ENCODE measurements around the gene NDUFB11. TPM values are rescaled to one million over a fixed set of nuclear protein-coding genes. Genes with fewer than 3 reads are reported as not detected.

Gene NDUFB11
- total RNA-seq, 1 experiment from 2014 or later = 110 TPM

DNA sequence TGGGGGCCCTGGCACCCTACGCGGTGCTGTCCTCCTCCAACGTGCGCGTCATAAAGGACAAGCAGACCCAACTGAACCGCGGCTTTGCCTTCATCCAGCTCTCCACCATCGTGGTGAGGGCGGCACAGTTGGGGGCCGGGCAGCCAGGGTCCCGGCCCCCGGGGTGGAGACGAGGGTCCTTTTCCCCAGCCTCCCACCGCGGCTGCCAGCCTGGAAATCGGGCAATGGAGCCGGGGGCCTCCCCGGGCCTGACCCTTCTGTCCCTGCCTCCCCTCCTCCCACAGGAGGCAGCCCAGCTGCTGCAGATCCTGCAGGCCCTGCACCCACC, 35.4 kb upstream of the NDUFB11 start:
- TF ChIP-seq CREB1 (CRISPR knock-in tag; IDR thresholded peaks at IDR 0.05) (no peak), RORB (CRISPR knock-in tag; IDR thresholded peaks at IDR 0.05) (no peak), GTF2I (CRISPR knock-in tag; conservative IDR thresholded peaks at IDR 0.05) (no peak), ZNF317 (CRISPR knock-in tag; IDR thresholded peaks at IDR 0.05; ENCODE audit: borderline replicate concordance, low read depth) (no peak), ZNF263 (CRISPR knock-in tag; IDR thresholded peaks at IDR 0.05; ENCODE audit: low read depth) (no peak), NR1H2 (CRISPR knock-in tag; IDR thresholded peaks at IDR 0.05) (no peak), ZNF423 (CRISPR knock-in tag; IDR thresholded peaks at IDR 0.05) (no peak), ZNF232 (CRISPR knock-in tag; IDR thresholded peaks at IDR 0.05) (no peak), SP1 (CRISPR knock-in tag; conservative IDR thresholded peaks at IDR 0.05) (no peak)
- TF ChIP-seq, protein P1, sequence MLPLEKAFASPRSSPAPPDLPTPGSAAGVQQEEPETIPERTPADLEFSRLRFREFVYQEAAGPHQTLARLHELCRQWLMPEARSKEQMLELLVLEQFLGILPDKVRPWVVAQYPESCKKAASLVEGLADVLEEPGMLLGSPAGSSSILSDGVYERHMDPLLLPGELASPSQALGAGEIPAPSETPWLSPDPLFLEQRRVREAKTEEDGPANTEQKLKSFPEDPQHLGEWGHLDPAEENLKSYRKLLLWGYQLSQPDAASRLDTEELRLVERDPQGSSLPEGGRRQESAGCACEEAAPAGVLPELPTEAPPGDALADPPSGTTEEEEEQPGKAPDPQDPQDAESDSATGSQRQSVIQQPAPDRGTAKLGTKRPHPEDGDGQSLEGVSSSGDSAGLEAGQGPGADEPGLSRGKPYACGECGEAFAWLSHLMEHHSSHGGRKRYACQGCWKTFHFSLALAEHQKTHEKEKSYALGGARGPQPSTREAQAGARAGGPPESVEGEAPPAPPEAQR (CRISPR knock-in tag; IDR thresholded peaks at IDR 0.05) = no peak
- TF ChIP-seq, protein P2, sequence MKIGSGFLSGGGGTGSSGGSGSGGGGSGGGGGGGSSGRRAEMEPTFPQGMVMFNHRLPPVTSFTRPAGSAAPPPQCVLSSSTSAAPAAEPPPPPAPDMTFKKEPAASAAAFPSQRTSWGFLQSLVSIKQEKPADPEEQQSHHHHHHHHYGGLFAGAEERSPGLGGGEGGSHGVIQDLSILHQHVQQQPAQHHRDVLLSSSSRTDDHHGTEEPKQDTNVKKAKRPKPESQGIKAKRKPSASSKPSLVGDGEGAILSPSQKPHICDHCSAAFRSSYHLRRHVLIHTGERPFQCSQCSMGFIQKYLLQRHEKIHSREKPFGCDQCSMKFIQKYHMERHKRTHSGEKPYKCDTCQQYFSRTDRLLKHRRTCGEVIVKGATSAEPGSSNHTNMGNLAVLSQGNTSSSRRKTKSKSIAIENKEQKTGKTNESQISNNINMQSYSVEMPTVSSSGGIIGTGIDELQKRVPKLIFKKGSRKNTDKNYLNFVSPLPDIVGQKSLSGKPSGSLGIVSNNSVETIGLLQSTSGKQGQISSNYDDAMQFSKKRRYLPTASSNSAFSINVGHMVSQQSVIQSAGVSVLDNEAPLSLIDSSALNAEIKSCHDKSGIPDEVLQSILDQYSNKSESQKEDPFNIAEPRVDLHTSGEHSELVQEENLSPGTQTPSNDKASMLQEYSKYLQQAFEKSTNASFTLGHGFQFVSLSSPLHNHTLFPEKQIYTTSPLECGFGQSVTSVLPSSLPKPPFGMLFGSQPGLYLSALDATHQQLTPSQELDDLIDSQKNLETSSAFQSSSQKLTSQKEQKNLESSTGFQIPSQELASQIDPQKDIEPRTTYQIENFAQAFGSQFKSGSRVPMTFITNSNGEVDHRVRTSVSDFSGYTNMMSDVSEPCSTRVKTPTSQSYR (CRISPR knock-in tag; IDR thresholded peaks at IDR 0.05) = no peak
- TF ChIP-seq, protein P3, sequence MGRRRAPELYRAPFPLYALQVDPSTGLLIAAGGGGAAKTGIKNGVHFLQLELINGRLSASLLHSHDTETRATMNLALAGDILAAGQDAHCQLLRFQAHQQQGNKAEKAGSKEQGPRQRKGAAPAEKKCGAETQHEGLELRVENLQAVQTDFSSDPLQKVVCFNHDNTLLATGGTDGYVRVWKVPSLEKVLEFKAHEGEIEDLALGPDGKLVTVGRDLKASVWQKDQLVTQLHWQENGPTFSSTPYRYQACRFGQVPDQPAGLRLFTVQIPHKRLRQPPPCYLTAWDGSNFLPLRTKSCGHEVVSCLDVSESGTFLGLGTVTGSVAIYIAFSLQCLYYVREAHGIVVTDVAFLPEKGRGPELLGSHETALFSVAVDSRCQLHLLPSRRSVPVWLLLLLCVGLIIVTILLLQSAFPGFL (CRISPR knock-in tag; IDR thresholded peaks at IDR 0.05; ENCODE audit: borderline replicate concordance) = no peak
- TF ChIP-seq, protein P4, sequence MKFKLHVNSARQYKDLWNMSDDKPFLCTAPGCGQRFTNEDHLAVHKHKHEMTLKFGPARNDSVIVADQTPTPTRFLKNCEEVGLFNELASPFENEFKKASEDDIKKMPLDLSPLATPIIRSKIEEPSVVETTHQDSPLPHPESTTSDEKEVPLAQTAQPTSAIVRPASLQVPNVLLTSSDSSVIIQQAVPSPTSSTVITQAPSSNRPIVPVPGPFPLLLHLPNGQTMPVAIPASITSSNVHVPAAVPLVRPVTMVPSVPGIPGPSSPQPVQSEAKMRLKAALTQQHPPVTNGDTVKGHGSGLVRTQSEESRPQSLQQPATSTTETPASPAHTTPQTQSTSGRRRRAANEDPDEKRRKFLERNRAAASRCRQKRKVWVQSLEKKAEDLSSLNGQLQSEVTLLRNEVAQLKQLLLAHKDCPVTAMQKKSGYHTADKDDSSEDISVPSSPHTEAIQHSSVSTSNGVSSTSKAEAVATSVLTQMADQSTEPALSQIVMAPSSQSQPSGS (CRISPR knock-in tag; IDR thresholded peaks at IDR 0.05; ENCODE audit: borderline replicate concordance, low read depth) = no peak
- TF ChIP-seq, protein P5, sequence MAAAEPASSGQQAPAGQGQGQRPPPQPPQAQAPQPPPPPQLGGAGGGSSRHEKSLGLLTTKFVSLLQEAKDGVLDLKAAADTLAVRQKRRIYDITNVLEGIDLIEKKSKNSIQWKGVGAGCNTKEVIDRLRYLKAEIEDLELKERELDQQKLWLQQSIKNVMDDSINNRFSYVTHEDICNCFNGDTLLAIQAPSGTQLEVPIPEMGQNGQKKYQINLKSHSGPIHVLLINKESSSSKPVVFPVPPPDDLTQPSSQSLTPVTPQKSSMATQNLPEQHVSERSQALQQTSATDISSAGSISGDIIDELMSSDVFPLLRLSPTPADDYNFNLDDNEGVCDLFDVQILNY (CRISPR knock-in tag; IDR thresholded peaks at IDR 0.05) = no peak
- TF ChIP-seq, protein P6, sequence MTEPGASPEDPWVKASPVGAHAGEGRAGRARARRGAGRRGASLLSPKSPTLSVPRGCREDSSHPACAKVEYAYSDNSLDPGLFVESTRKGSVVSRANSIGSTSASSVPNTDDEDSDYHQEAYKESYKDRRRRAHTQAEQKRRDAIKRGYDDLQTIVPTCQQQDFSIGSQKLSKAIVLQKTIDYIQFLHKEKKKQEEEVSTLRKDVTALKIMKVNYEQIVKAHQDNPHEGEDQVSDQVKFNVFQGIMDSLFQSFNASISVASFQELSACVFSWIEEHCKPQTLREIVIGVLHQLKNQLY (CRISPR knock-in tag; IDR thresholded peaks at IDR 0.05) = no peak
- TF ChIP-seq, protein P7, sequence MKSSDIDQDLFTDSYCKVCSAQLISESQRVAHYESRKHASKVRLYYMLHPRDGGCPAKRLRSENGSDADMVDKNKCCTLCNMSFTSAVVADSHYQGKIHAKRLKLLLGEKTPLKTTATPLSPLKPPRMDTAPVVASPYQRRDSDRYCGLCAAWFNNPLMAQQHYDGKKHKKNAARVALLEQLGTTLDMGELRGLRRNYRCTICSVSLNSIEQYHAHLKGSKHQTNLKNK (CRISPR knock-in tag; IDR thresholded peaks at IDR 0.05) = no peak
- TF ChIP-seq, protein P8, sequence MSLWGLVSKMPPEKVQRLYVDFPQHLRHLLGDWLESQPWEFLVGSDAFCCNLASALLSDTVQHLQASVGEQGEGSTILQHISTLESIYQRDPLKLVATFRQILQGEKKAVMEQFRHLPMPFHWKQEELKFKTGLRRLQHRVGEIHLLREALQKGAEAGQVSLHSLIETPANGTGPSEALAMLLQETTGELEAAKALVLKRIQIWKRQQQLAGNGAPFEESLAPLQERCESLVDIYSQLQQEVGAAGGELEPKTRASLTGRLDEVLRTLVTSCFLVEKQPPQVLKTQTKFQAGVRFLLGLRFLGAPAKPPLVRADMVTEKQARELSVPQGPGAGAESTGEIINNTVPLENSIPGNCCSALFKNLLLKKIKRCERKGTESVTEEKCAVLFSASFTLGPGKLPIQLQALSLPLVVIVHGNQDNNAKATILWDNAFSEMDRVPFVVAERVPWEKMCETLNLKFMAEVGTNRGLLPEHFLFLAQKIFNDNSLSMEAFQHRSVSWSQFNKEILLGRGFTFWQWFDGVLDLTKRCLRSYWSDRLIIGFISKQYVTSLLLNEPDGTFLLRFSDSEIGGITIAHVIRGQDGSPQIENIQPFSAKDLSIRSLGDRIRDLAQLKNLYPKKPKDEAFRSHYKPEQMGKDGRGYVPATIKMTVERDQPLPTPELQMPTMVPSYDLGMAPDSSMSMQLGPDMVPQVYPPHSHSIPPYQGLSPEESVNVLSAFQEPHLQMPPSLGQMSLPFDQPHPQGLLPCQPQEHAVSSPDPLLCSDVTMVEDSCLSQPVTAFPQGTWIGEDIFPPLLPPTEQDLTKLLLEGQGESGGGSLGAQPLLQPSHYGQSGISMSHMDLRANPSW (CRISPR knock-in tag; conservative IDR thresholded peaks at IDR 0.05; ENCODE audit: low read depth) = no peak
- Mint-ChIP-seq H3K36me3 (peaks cover 28% of the 10 kb centered on the region), H3K9me3 (no peaks in the 10 kb centered on the region), H3K27ac (no peak overlapping the region), H3K4me1 (no peaks in the 10 kb centered on the region), H3K27me3 (ENCODE audit: low read depth) (no peaks in the 10 kb centered on the region), H3K4me3 (no peak overlapping the region)
- ChIA-PET POLR2A (no interaction called here), CTCF (no interaction called here)
- DNase-seq (ENCODE audit: low spot score) (no peak), ATAC-seq (no peak)
